Fibroblast of lung (primary cell): ENCODE measurements around the gene ACTL10.

ENCODE experiments used
- CTCF ChIP-seq, 2 donors: IDR thresholded peaks in 1 of 2; conservative IDR thresholded peaks in 1 of 2; 1 replicate in 1 of 2; 2 replicates in 1 of 2; pipeline ENCODE4 v1.5.1; 2011 to 2012; ENCODE audit warnings: low read length in 2 of 2, control low read depth in 1 of 2, inconsistent platforms in 1 of 2, low read depth in 1 of 2, mild to moderate bottlenecking in 1 of 2
- EZH2 ChIP-seq: IDR thresholded peaks from 2 replicates; pipeline ENCODE4 v1.5.1; 2012; ENCODE audit warnings: low read length, control low read depth, mild to moderate bottlenecking; ENCODE audit errors: missing control alignments

GRCh38 chr20:33693289-33693688, 26.5 kb downstream of the ACTL10 start:
- TF ChIP-seq CTCF (conservative IDR thresholded peaks at IDR 0.05 in 1 of 2, IDR thresholded peaks at IDR 0.05 in 1 of 2; ENCODE audit: low read depth in 1 of 2, low read length in 2 of 2), result no peak
- no peak for TF ChIP-seq EZH2
